Measurements from ENCODE around the gene RPS8.
"Not testable (repeated sequence)": the region's sequence is repeated elsewhere in the genome, so short reads cannot be mapped to it uniquely, and the experiment has no call there.

The RPS8 gene

DNA sequence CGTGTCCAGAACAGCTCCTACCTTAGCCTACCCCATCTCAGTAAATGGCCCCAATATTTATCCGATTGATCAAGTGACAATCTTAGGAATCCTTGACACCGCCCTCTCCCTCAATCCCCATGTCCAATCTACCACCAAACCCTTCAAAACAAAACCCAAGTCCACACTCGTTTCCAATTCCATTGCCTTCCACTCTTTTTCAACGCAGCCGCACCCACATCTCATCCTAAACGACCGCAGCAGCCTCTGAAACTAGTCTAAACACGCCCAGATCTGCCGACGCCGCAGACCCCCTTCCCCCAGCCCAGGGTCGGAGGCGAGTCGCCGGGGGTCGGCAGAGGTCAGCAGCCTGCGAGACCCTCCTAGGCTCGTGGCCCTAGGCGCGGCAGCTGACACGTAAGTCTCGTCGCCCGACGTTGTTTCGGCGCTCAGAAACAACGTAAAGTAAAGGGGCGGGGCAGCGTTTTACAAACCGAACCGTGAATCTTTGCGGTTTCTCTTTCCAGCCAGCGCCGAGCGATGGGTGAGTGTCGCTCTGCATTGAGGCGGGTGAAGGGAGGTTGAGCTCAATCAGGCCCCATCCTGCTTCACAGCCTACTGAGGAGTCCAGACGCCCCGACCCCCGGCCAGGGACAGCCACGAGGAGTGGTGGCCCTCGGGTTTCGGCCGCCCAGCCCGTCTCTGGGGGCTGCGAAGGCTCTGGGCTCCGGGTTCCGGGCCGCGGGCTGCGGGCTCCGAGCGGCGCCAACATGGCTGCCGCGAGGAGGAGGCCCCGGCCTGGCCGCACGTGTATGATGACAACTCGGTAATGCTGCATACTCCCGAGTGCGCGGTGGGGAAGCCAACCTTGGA is at the start of gene RPS8:
Gene RPS8, plus strand, starts transcription at position 463 of the 852 bp plus-strand sequence. Its CDS starts 57 bp downstream, at position 520.
- ChIA-PET CTCF (interaction anchor here (0.6 kb wide), 1 partner anchor 34 kb away, joined by 3 read pairs; no protein-coding TSS in a partner anchor), POLR2A (interaction anchor here (0.5 to 3.1 kb wide), 50 partner anchors 9 to 724 kb away, joined by 3 to 52 read pairs (median 6); partner anchors contain the start of genes BEST4, BTBD19, CCDC163 and DYNLT4)
- peak; percentile 84 for DNase-seq (ENCODE audit: extremely low spot score)
- TF ChIP-seq FOXM1 (IDR thresholded peaks at IDR 0.05; ENCODE audit: borderline replicate concordance): peak; percentile 69
- TF ChIP-seq ELF4 (IDR thresholded peaks at IDR 0.05): peak; percentile 82
- no peak for TF ChIP-seq FOXK2 (IDR thresholded peaks at IDR 0.05)
- TF ChIP-seq NFRKB (IDR thresholded peaks at IDR 0.05): peak; percentile 71
- TF ChIP-seq L3MBTL2 (conservative IDR thresholded peaks at IDR 0.05): peak; percentile 89
- no peak for TF ChIP-seq HDGF (IDR thresholded peaks at IDR 0.05; ENCODE audit: borderline replicate concordance)

DNA sequence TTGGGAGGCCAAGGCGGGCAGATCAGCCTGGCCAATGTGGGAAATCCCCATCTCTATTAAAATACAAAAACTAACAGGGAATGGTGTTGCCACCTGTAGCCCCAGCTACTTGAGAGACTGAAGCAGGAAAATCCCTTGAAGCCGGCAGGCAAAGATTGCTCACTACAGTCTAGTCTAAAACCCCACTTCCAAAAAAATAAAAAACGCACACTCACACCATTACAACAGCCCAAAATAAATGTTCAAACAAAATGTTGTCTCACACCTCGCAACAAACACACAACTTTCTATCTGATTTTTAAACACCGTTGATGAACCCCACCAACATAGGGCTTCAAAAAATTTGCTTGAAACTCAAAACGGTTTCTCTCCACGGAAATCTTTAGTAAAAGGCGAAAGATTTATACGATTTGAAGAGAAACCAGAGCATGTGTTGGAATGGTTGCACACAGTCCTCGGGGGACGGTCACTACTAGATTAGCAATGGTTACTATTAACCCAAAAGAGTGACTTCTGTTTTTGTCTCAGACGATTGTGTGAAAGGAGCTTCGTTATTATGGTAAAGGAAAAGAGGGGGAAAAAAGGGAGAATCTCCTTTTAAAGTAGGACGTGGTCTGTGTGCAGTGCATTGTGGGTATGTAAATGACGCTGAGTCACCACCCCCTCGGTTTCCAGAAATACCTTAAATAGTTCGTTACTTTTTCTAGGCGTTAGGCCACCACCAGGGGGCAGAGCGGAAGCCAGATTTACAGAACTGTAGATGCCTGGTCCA is 44.4 kb upstream of the RPS8 start, which contains the start of gene RNU5D-1:
Gene RNU5D-1, minus strand, starts transcription at position 430 of the 772 bp plus-strand sequence.
- CTCF ChIA-PET: interaction anchor here (0.6 to 3.6 kb wide), 15 partner anchors 9 to 362 kb away, joined by 3 to 18 read pairs (median 3); partner anchors contain the start of gene TMEM53
- POLR2A ChIA-PET: interaction anchor here (0.7 to 5.4 kb wide), 26 partner anchors 9 to 791 kb away, joined by 3 to 135 read pairs (median 4); partner anchors contain the start of genes ARMH1, BTBD19, DYNLT4 and HECTD3
- TF ChIP-seq, protein P1, sequence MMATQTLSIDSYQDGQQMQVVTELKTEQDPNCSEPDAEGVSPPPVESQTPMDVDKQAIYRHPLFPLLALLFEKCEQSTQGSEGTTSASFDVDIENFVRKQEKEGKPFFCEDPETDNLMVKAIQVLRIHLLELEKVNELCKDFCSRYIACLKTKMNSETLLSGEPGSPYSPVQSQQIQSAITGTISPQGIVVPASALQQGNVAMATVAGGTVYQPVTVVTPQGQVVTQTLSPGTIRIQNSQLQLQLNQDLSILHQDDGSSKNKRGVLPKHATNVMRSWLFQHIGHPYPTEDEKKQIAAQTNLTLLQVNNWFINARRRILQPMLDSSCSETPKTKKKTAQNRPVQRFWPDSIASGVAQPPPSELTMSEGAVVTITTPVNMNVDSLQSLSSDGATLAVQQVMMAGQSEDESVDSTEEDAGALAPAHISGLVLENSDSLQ (IDR thresholded peaks at IDR 0.05): no peak
- TF ChIP-seq BHLHE40 (IDR thresholded peaks at IDR 0.05; ENCODE audit: borderline replicate concordance) (peak; percentile 71), L3MBTL2 (conservative IDR thresholded peaks at IDR 0.05) (peak; percentile 91), LEF1 (IDR thresholded peaks at IDR 0.05; ENCODE audit: borderline replicate concordance) (no peak; the same call in 1 of the 2 replicates), SUZ12 (IDR thresholded peaks at IDR 0.05) (no peak; the same call in none of the 2 replicates), FOXM1 (IDR thresholded peaks at IDR 0.05; ENCODE audit: borderline replicate concordance) (no peak), ELF4 (IDR thresholded peaks at IDR 0.05) (peak; percentile 100), SP1 (IDR thresholded peaks at IDR 0.05) (no peak), FOXA1 (IDR thresholded peaks at IDR 0.05) (no peak), ARNT (IDR thresholded peaks at IDR 0.05) (peak; percentile 8; the same call in 1 of the 2 replicates), FOXK2 (IDR thresholded peaks at IDR 0.05) (peak; percentile 94), TARDBP (IDR thresholded peaks at IDR 0.05) (peak; percentile 100), CTBP1 (IDR thresholded peaks at IDR 0.05; ENCODE audit: borderline replicate concordance) (peak; percentile 60), ZNF384 (IDR thresholded peaks at IDR 0.05) (peak; percentile 90), NFRKB (IDR thresholded peaks at IDR 0.05) (peak; percentile 86), HDGF (IDR thresholded peaks at IDR 0.05; ENCODE audit: borderline replicate concordance) (no peak)
- peak; percentile 77 for DNase-seq (ENCODE audit: extremely low spot score)

GRCh38 chr1:44733365-44733764 is 42.0 kb upstream of the RPS8 start:
- TF ChIP-seq NFRKB (IDR thresholded peaks at IDR 0.05): no peak
- TF ChIP-seq ELF4 (IDR thresholded peaks at IDR 0.05): no peak
- no peak for TF ChIP-seq LEF1 (IDR thresholded peaks at IDR 0.05; ENCODE audit: borderline replicate concordance)
- no peak for TF ChIP-seq CTBP1 (IDR thresholded peaks at IDR 0.05; ENCODE audit: borderline replicate concordance)
- no peak for TF ChIP-seq FOXA1 (IDR thresholded peaks at IDR 0.05)
- TF ChIP-seq SP1 (IDR thresholded peaks at IDR 0.05): no peak
- TF ChIP-seq BHLHE40 (IDR thresholded peaks at IDR 0.05; ENCODE audit: borderline replicate concordance): no peak
- POLR2A ChIA-PET: interaction anchor here (0.8 to 5.4 kb wide), 5 partner anchors 14 to 767 kb away, joined by 3 to 135 read pairs (median 4); partner anchors contain the start of genes CCDC163, MMACHC and RPS8
- CTCF ChIA-PET: interaction anchor here (0.6 to 3.6 kb wide), 3 partner anchors 12 to 86 kb away, joined by 4 to 18 read pairs (median 4); no protein-coding TSS in a partner anchor
- no peak for DNase-seq (ENCODE audit: extremely low spot score)

- ChIA-PET CTCF (no interaction called here), POLR2A (interaction anchor here (1.0 to 5.4 kb wide), 3 partner anchors 14 to 766 kb away, joined by 3 to 135 read pairs (median 4); partner anchors contain the start of genes CCDC163 and MMACHC)
- TF ChIP-seq NFRKB (IDR thresholded peaks at IDR 0.05) (no peak), SP1 (IDR thresholded peaks at IDR 0.05) (no peak), FOXK2 (IDR thresholded peaks at IDR 0.05) (no peak), CTBP1 (IDR thresholded peaks at IDR 0.05; ENCODE audit: borderline replicate concordance) (no peak), ZNF384 (IDR thresholded peaks at IDR 0.05) (no peak), TARDBP (IDR thresholded peaks at IDR 0.05) (no peak), ARNT (IDR thresholded peaks at IDR 0.05) (no peak), SUZ12 (IDR thresholded peaks at IDR 0.05) (no peak), FOXA1 (IDR thresholded peaks at IDR 0.05) (no peak)
- TF ChIP-seq, protein P1 (IDR thresholded peaks at IDR 0.05): no peak
- DNase-seq (ENCODE audit: extremely low spot score): no peak
Observed at GRCh38 chr1:44733784-44734183, 41.6 kb upstream of the RPS8 start.

GRCh38 chr1:44735992-44736391 is 39.3 kb upstream of the RPS8 start:
- no peak for DNase-seq (ENCODE audit: extremely low spot score)
- TF ChIP-seq FOXK2 (IDR thresholded peaks at IDR 0.05) (no peak), HDGF (IDR thresholded peaks at IDR 0.05; ENCODE audit: borderline replicate concordance) (no peak), SP1 (IDR thresholded peaks at IDR 0.05) (no peak), LEF1 (IDR thresholded peaks at IDR 0.05; ENCODE audit: borderline replicate concordance) (no peak), ARNT (IDR thresholded peaks at IDR 0.05) (no peak), CTBP1 (IDR thresholded peaks at IDR 0.05; ENCODE audit: borderline replicate concordance) (no peak), SUZ12 (IDR thresholded peaks at IDR 0.05) (no peak), ZNF384 (IDR thresholded peaks at IDR 0.05) (no peak), FOXA1 (IDR thresholded peaks at IDR 0.05) (no peak), BHLHE40 (IDR thresholded peaks at IDR 0.05; ENCODE audit: borderline replicate concordance) (no peak), TARDBP (IDR thresholded peaks at IDR 0.05) (no peak), NFRKB (IDR thresholded peaks at IDR 0.05) (no peak), ELF4 (IDR thresholded peaks at IDR 0.05) (no peak), L3MBTL2 (conservative IDR thresholded peaks at IDR 0.05) (no peak), FOXM1 (IDR thresholded peaks at IDR 0.05; ENCODE audit: borderline replicate concordance) (no peak)
- TF ChIP-seq, protein P1 (IDR thresholded peaks at IDR 0.05): no peak
- POLR2A ChIA-PET: interaction anchor here (1.5 to 2.8 kb wide), 3 partner anchors 14 to 83 kb away, joined by 6 to 17 read pairs (median 13); partner anchors contain the start of gene RPS8
- CTCF ChIA-PET: no interaction called here

GRCh38 chr1:44738953-44739306 is 36.4 kb upstream of the RPS8 start:
- POLR2A ChIA-PET: interaction anchor here (1.2 kb wide), 1 partner anchor 17 kb away, joined by 7 read pairs; no protein-coding TSS in a partner anchor
- DNase-seq (ENCODE audit: extremely low spot score); CTCF ChIA-PET: not testable (repeated sequence)
